HG02798 (cell line): Measurements from ENCODE around the gene CYBRD1.

Experiments
- ATAC-seq: cut with Tn5 transposase; IDR thresholded peaks from one replicate; pipeline ENCODE4 v1.9.1; 2021; ENCODE audit warnings: mild to moderate bottlenecking; ENCODE audit not compliant: unreplicated experiment, poor library complexity

The CYBRD1 gene

GRCh38 chr2:171595456-171595855 lies 73.2 kb downstream of the CYBRD1 start:
- no peak for ATAC-seq

DNA sequence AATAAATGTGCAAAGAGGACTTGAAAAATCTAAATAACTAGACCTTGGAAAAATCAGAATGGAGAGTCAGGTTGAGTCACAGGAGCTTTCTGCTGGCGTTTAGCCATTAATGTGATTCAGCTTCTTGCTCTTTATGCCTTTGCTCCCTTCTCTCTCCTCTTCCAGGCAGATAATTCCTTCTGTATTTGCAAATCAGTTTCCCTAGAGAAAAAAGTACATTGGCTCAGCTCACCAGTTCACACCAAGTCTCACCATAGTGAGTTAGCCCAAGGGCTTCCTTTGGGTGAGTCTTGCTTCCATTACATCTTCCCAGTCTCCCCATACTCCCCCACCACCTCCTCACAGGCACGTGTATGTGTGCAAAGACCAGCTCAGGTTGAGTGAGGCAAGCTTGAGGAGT lies 73.6 kb downstream of the CYBRD1 start:
- no peak for ATAC-seq

GRCh38 chr2:171598713-171599319 lies 76.5 kb downstream of the CYBRD1 start:
- ATAC-seq, result peak; percentile 93

GRCh38 chr2:171600126-171600525 lies 77.9 kb downstream of the CYBRD1 start:
- ATAC-seq, result no peak

DNA sequence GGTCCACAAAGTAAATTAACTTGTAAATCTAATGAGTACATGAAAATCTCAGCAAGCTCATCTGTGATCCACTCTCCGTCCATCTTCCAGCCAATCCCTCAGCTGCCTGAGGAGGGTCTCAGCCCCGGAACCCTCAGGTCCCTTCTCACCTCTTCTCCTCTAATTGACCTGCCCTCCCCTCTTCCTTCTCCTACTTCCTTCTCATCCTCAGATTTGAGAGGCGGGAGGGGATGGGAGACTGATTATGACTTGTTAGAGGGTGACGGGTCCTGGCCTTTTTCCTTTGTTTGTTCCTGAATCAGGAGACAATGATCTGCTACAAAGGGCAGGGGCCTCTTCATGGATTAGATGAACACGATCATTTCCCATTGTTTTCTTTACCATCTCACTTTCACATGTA lies 80.1 kb downstream of the CYBRD1 start:
- no peak for ATAC-seq
